DND-41 (cell line): ENCODE measurements around the gene TGFB3.

Experiments
- EZH2 ChIP-seq: IDR thresholded peaks from 3 replicates; pipeline ENCODE4 v1.6.1; 2012; ENCODE audit warnings: borderline replicate concordance, low read depth, mild to moderate bottlenecking, moderate library complexity, low read length, inconsistent platforms; ENCODE audit not compliant: severe bottlenecking
- TF ChIP-seq, protein P1 (sequence below): IDR thresholded peaks from 2 replicates; pipeline ENCODE4 v1.5.1; 2012; ENCODE audit warnings: borderline replicate concordance, low read length, moderate library complexity, mild to moderate bottlenecking; ENCODE audit not compliant: poor library complexity, severe bottlenecking; ENCODE audit errors: extremely low read depth

DNA sequence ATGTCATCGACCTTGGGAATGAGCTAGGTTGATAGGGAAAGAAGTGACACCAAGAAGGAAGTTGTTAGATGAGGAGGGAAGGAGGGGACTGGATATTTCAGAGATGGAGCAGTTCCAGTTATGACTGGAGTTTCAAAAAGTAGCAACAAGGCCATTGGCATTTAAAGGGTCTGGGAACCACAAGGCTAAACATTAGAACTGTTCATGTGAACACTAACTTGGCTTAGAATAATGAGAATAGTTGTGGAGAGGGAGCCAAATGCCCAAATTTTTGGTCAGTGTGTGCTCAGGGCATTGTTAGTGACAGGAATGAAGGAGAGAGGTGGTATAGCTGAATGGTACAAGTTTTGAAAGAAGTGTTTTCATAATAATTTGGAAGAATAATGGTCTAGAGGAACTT lies 20.6 kb upstream of the TGFB3 start:
- TF ChIP-seq, protein P1, sequence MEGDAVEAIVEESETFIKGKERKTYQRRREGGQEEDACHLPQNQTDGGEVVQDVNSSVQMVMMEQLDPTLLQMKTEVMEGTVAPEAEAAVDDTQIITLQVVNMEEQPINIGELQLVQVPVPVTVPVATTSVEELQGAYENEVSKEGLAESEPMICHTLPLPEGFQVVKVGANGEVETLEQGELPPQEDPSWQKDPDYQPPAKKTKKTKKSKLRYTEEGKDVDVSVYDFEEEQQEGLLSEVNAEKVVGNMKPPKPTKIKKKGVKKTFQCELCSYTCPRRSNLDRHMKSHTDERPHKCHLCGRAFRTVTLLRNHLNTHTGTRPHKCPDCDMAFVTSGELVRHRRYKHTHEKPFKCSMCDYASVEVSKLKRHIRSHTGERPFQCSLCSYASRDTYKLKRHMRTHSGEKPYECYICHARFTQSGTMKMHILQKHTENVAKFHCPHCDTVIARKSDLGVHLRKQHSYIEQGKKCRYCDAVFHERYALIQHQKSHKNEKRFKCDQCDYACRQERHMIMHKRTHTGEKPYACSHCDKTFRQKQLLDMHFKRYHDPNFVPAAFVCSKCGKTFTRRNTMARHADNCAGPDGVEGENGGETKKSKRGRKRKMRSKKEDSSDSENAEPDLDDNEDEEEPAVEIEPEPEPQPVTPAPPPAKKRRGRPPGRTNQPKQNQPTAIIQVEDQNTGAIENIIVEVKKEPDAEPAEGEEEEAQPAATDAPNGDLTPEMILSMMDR: no peak
- no peak for TF ChIP-seq EZH2
